MCF 10A (cell line): ENCODE results near the gene ELL2. TPM values are rescaled to one million over a fixed set of nuclear protein-coding genes. Genes with fewer than 3 reads are reported as not detected.

Source experiments
- BruUV-seq: library from RNA; stranded (reverse); fragments of 400-500 nt; replicated peaks from 2 replicates; lab custom pipeline; 2021; lab: Mats Ljungman, UMichigan
- CTCF ChIA-PET: fragments of 300-600 bp; sonication (Branson Sonifier 250); formaldehyde crosslinking; extraction: SDS; loops from one replicate; lab custom pipeline; 2021; ENCODE audit warnings: antibody characterized with exemption, inconsistent platforms; lab: Yijun Ruan, JAX
- POLR2A ChIA-PET: fragments of 300-600, 350-650 bp; sonication (Branson Sonifier 250); formaldehyde crosslinking; extraction: SDS; loops from one replicate; lab custom pipeline; 2020; ENCODE audit warnings: antibody characterized with exemption, inconsistent platforms; lab: Yijun Ruan, JAX
- DNase-seq: peaks from one replicate; pipeline ENCODE4 v3.0.0-alpha.2; 2018; ENCODE audit not compliant: unreplicated experiment
- H3K27ac Mint-ChIP-seq: one replicate; pipeline ENCODE4 v1.8.0; 2022; ENCODE audit warnings: mild to moderate bottlenecking, low read depth, mixed read lengths; ENCODE audit not compliant: unreplicated experiment
- H3K27me3 Mint-ChIP-seq: one replicate; pipeline ENCODE4 v1.8.0; 2022; ENCODE audit warnings: mixed read lengths; ENCODE audit not compliant: insufficient read depth, unreplicated experiment
- H3K36me3 Mint-ChIP-seq: one replicate; pipeline ENCODE4 v1.8.0; 2022; ENCODE audit warnings: mild to moderate bottlenecking, moderate library complexity, mixed read lengths; ENCODE audit not compliant: insufficient read depth, unreplicated experiment
- H3K4me1 Mint-ChIP-seq: one replicate; pipeline ENCODE4 v1.8.0; 2022; ENCODE audit warnings: mixed read lengths; ENCODE audit not compliant: insufficient read depth, unreplicated experiment
- H3K4me3 Mint-ChIP-seq: one replicate; pipeline ENCODE4 v1.8.0; 2022; ENCODE audit warnings: mild to moderate bottlenecking, moderate library complexity, mixed read lengths; ENCODE audit not compliant: unreplicated experiment
- H3K9me3 Mint-ChIP-seq: one replicate; pipeline ENCODE4 v1.8.0; 2022; ENCODE audit warnings: mixed read lengths; ENCODE audit not compliant: unreplicated experiment
- intact Hi-C: fragments of 100-400 bp; cut with micrococcal nuclease; formaldehyde crosslinking; loops from 2 replicates; pipeline ENCODE4 v1.14.1; 2022
- total RNA-seq: library from RNA; stranded (reverse); gene quantifications from 2 replicates; pipeline ENCODE4 v1.2.3, GENCODE V29; 2022
- TF ChIP-seq, protein P1 (sequence below): fragments of 200-600 bp; IDR thresholded peaks from one replicate; pipeline ENCODE4 v1.8.0; 2022; ENCODE audit warnings: antibody characterized with exemption, mild to moderate bottlenecking; ENCODE audit not compliant: unreplicated experiment

The ELL2 gene
- total RNA-seq, 1 experiment from 2014 or later = 147 TPM

- TSS peak; percentile 96 for BruUV-seq
- intact Hi-C loops = loop anchor here (10.0 kb wide), 1 partner anchor 53 kb away; no protein-coding TSS in a partner anchor
- POLR2A ChIA-PET = interaction anchor here (0.6 to 3.5 kb wide), 7 partner anchors 20 to 434 kb away, joined by 3 to 14 read pairs (median 3); no protein-coding TSS in a partner anchor
- TF ChIP-seq, protein P1, sequence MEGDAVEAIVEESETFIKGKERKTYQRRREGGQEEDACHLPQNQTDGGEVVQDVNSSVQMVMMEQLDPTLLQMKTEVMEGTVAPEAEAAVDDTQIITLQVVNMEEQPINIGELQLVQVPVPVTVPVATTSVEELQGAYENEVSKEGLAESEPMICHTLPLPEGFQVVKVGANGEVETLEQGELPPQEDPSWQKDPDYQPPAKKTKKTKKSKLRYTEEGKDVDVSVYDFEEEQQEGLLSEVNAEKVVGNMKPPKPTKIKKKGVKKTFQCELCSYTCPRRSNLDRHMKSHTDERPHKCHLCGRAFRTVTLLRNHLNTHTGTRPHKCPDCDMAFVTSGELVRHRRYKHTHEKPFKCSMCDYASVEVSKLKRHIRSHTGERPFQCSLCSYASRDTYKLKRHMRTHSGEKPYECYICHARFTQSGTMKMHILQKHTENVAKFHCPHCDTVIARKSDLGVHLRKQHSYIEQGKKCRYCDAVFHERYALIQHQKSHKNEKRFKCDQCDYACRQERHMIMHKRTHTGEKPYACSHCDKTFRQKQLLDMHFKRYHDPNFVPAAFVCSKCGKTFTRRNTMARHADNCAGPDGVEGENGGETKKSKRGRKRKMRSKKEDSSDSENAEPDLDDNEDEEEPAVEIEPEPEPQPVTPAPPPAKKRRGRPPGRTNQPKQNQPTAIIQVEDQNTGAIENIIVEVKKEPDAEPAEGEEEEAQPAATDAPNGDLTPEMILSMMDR = no peak
- Mint-ChIP-seq H3K9me3 (peaks cover 7% of the 10 kb centered on the region), H3K27ac (peak overlapping the region; percentile 74), H3K4me1 (peaks cover 26% of the 10 kb centered on the region), H3K4me3 (no peak overlapping the region), H3K27me3 (no peaks in the 10 kb centered on the region), H3K36me3 (peaks cover 91% of the 10 kb centered on the region)
- peak; percentile 87 for DNase-seq
- CTCF ChIA-PET = interaction anchor here (0.9 to 1.2 kb wide), 3 partner anchors 10 to 435 kb away, joined by 3 to 5 read pairs (median 4); no protein-coding TSS in a partner anchor
These were observed 59.7 kb downstream of the ELL2 start for GRCh38 chr5:95901676-95902627.

DNA sequence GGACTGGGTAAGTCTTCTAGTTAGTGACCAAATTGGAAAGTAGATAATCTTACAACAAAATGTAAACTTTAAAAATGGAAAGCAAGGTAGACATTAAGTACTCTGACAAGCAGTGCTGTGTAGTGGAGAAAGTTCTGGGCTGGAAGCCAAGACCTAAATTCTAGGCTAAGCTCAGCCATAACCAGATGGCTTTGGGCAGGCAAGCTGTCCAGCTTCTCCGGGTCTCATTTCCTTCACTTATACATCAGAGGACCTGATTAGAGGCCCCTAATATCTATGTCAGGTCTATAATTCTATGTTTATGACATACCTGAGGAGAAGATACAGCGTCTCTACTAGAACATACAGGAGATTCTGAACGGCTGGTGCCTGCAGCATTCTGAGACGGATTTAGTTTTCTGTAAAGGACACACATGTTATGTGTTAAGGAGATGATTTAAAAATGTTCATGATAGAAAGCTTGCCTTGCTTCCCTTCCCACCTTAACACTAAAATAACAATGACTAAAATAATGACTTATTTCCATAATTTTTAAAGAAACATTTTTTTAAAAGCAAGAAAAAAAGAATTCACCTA is 61.2 kb downstream of the ELL2 start:
- TF ChIP-seq, protein P1 = no peak
- no peaks in the 10 kb centered on the region for H3K27me3 Mint-ChIP-seq
- H3K4me3 Mint-ChIP-seq = no peak overlapping the region
- no TSS peak for BruUV-seq
- H3K27ac Mint-ChIP-seq = peak overlapping the region; percentile 59
- ChIA-PET CTCF (interaction anchor here (0.7 to 1.2 kb wide), 7 partner anchors 9 to 444 kb away, joined by 3 to 5 read pairs (median 3); no protein-coding TSS in a partner anchor), POLR2A (interaction anchor here (0.6 to 3.5 kb wide), 5 partner anchors 14 to 436 kb away, joined by 3 to 14 read pairs (median 6); no protein-coding TSS in a partner anchor)
- peaks cover 94% of the 10 kb centered on the region for H3K36me3 Mint-ChIP-seq
- peak; percentile 40 for DNase-seq
- intact Hi-C loops = loop anchor here (10.0 kb wide), 1 partner anchor 54 kb away; no protein-coding TSS in a partner anchor
- peaks cover 7% of the 10 kb centered on the region for H3K9me3 Mint-ChIP-seq
- peaks cover 26% of the 10 kb centered on the region for H3K4me1 Mint-ChIP-seq

GRCh38 chr5:95899829-95900228 is 61.8 kb downstream of the ELL2 start:
- CTCF ChIA-PET = interaction anchor here (0.7 to 1.1 kb wide), 3 partner anchors 54 to 347 kb away, joined by 3 to 4 read pairs (median 3); no protein-coding TSS in a partner anchor
- Mint-ChIP-seq H3K4me3 (no peak overlapping the region), H3K27me3 (no peaks in the 10 kb centered on the region)

More at GRCh38 chr5:95899829-95900228, 61.8 kb downstream of the ELL2 start:
- peaks cover 94% of the 10 kb centered on the region for H3K36me3 Mint-ChIP-seq
- TF ChIP-seq, protein P1 = no peak
- peaks cover 26% of the 10 kb centered on the region for H3K4me1 Mint-ChIP-seq
- POLR2A ChIA-PET = interaction anchor here (0.9 to 3.5 kb wide), 2 partner anchors 59 to 437 kb away, joined by 3 to 14 read pairs; no protein-coding TSS in a partner anchor
- peak overlapping the region; percentile 59 for H3K27ac Mint-ChIP-seq
- no TSS peak for BruUV-seq
- intact Hi-C loops = loop anchor here (10.0 kb wide), 1 partner anchor 55 kb away; no protein-coding TSS in a partner anchor
- no peak for DNase-seq
- peaks cover 7% of the 10 kb centered on the region for H3K9me3 Mint-ChIP-seq
